Endodermal cell (in vitro differentiated cells): ENCODE data around the gene NADK2. TPM values are rescaled to one million over a fixed set of nuclear protein-coding genes. Genes with fewer than 3 reads are reported as not detected.
"Not testable (repeated sequence)": the region's sequence is repeated elsewhere in the genome, so short reads cannot be mapped to it uniquely, and the experiment has no call there.

ENCODE experiments used
- DNase-seq: peaks from one replicate; pipeline ENCODE4 v3.0.0-alpha.2; 2017
- H3K27ac ChIP-seq: 2 replicates; pipeline ENCODE4 v1.5.1; 2013; ENCODE audit warnings: mild to moderate bottlenecking, low read depth, low read length, moderate library complexity
- H3K27me3 ChIP-seq: 2 replicates; pipeline ENCODE4 v1.6.1; 2013; ENCODE audit warnings: mild to moderate bottlenecking, low read length, moderate library complexity; ENCODE audit not compliant: insufficient read depth, control insufficient read depth, poor library complexity, severe bottlenecking
- H3K36me3 ChIP-seq: 2 replicates; pipeline ENCODE4 v1.7.0; 2013; ENCODE audit warnings: mild to moderate bottlenecking, low read length, moderate library complexity; ENCODE audit not compliant: control insufficient read depth, insufficient read depth
- H3K4me1 ChIP-seq: one replicate; pipeline ENCODE4 v1.7.0; 2013; ENCODE audit warnings: low read length; ENCODE audit not compliant: control insufficient read depth, insufficient read depth
- H3K4me3 ChIP-seq: 2 replicates; pipeline ENCODE4 v1.5.1; 2013; ENCODE audit warnings: mild to moderate bottlenecking, low read length, moderate library complexity
- H3K9ac ChIP-seq: 2 replicates; pipeline ENCODE4 v1.6.1; 2013; ENCODE audit warnings: mild to moderate bottlenecking, low read length, moderate library complexity; ENCODE audit not compliant: poor library complexity, severe bottlenecking; ENCODE audit errors: extremely low read depth
- H3K9me3 ChIP-seq: 2 replicates; pipeline ENCODE4 v1.6.1; 2013; ENCODE audit warnings: mild to moderate bottlenecking, low read length, moderate library complexity; ENCODE audit not compliant: control insufficient read depth
- H3K27ac Mint-ChIP-seq: 2 replicates; pipeline ENCODE4 v1.8.0; 2020; ENCODE audit warnings: mixed read lengths
- H3K27me3 Mint-ChIP-seq: 2 replicates; pipeline ENCODE4 v1.8.0; 2021; ENCODE audit warnings: mild to moderate bottlenecking, mixed read lengths; ENCODE audit not compliant: insufficient read depth
- H3K36me3 Mint-ChIP-seq: 2 replicates; pipeline ENCODE4 v1.8.0; 2020; ENCODE audit warnings: low read depth, mixed read lengths
- H3K4me1 Mint-ChIP-seq: 2 replicates; pipeline ENCODE4 v1.8.0; 2020; ENCODE audit warnings: mixed read lengths
- H3K4me3 Mint-ChIP-seq: 2 replicates; pipeline ENCODE4 v1.8.0; 2020; ENCODE audit warnings: mild to moderate bottlenecking, moderate library complexity, mixed read lengths
- H3K9me3 Mint-ChIP-seq: 2 replicates; pipeline ENCODE4 v1.8.0; 2020; ENCODE audit warnings: mild to moderate bottlenecking, mixed read lengths
- CTCF ChIP-seq: fragments of 200-600 bp; sonication (generic); conservative IDR thresholded peaks from 2 replicates; pipeline ENCODE4 v1.5.0; 2021; ENCODE audit warnings: antibody characterized with exemption, mild to moderate bottlenecking
- WGBS, 2 experiments: methylation state at CpG; one replicate each; pipeline versions ENCODE4 v1.1.5 to v1.1.7; 2013; ENCODE audit warnings: missing lambda C conversion rate in 2 of 2, mixed read lengths in 1 of 2; ENCODE audit not compliant: insufficient coverage in 1 of 2, insufficient read length in 1 of 2; 5-methylcytosine and 5-hydroxymethylcytosine counted together
- total RNA-seq, 2 donors: library from RNA; stranded (reverse); fragmentation: NEBNext Ultra II Directional in 1 of 2; extraction: Animal tissue kit (Norgen Biotek cat#: 25700) in 1 of 2; gene quantifications; 2 replicates in 1 of 2; 3 replicates in 1 of 2; pipeline ENCODE4 v1.2.1, GENCODE V29; 2021

Gene NADK2
- total RNA-seq, 2 donors from 2014 or later, result 27.5 to 44.5 TPM

GRCh38 chr5:36200513-36200912, 41.2 kb downstream of the NADK2 start:
- H3K36me3 Mint-ChIP-seq, result peaks cover 13% of the 10 kb centered on the region
- peaks cover 26% of the 10 kb centered on the region for H3K36me3 ChIP-seq
- TF ChIP-seq CTCF, result no peak
- H3K9ac ChIP-seq, result no peak overlapping the region
- H3K27ac Mint-ChIP-seq, result no peak overlapping the region
- no peaks in the 10 kb centered on the region for H3K9me3 Mint-ChIP-seq
- no peak overlapping the region for H3K4me3 ChIP-seq
- no peak overlapping the region for H3K4me3 Mint-ChIP-seq
- H3K4me1 ChIP-seq, result no peaks in the 10 kb centered on the region
- DNase-seq, result no peak
- H3K27me3 ChIP-seq, result no peaks in the 10 kb centered on the region
- no peak overlapping the region for H3K27ac ChIP-seq
- H3K4me1 Mint-ChIP-seq, result no peaks in the 10 kb centered on the region
- no peaks in the 10 kb centered on the region for H3K27me3 Mint-ChIP-seq
- 93 to 100% methylated on average over 3 to 4 of the region's 4 CpGs for WGBS, 2 experiments
- H3K9me3 ChIP-seq, result no peaks in the 10 kb centered on the region

DNA sequence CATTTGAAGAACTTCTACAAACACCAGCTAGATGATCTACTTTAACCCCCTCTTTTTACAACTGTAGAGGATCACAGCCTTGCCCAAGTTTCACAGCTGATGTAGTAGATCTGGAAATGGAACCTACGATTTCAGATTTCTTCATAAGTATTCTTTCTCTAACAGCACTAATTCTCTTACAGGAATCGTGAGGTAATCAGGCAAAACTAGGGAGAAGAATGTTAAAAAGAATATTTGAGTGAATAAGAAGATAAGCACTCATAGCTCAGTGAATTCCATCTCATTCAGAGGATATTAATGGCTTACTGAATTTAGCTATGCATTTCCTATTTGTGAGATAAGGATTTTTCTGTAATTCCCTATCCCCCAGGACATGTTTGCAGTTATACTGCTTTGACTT, 42.1 kb downstream of the NADK2 start:
- Histone ChIP-seq H3K36me3 (peaks cover 25% of the 10 kb centered on the region), H3K27me3 (no peaks in the 10 kb centered on the region), H3K9ac (no peak overlapping the region), H3K9me3 (no peaks in the 10 kb centered on the region), H3K4me3 (no peak overlapping the region), H3K4me1 (no peaks in the 10 kb centered on the region), H3K27ac (no peak overlapping the region)
- peaks cover 13% of the 10 kb centered on the region for H3K36me3 Mint-ChIP-seq
- H3K9me3 Mint-ChIP-seq, result no peaks in the 10 kb centered on the region
- H3K27ac Mint-ChIP-seq, result no peak overlapping the region
- WGBS, 2 experiments, result 82% methylated on average over 2 of the region's 2 CpGs; no CpG with 5 or more reads in 1 of the 2 experiments
- no peak overlapping the region for H3K4me3 Mint-ChIP-seq
- H3K4me1 Mint-ChIP-seq, result no peaks in the 10 kb centered on the region
- TF ChIP-seq CTCF, result no peak
- DNase-seq, result no peak
- no peaks in the 10 kb centered on the region for H3K27me3 Mint-ChIP-seq

- H3K9me3 Mint-ChIP-seq, H3K27me3 ChIP-seq, H3K27ac Mint-ChIP-seq, H3K9me3 ChIP-seq, DNase-seq, H3K4me3 Mint-ChIP-seq, H3K27ac ChIP-seq, H3K4me1 Mint-ChIP-seq, H3K27me3 Mint-ChIP-seq, H3K9ac ChIP-seq, H3K4me1 ChIP-seq, H3K4me3 ChIP-seq: not testable (repeated sequence)
- WGBS, 2 experiments, result 94 to 100% methylated on average over 1 of the region's 3 CpGs
- H3K36me3 ChIP-seq, result peaks cover 30% of the 10 kb centered on the region
- H3K36me3 Mint-ChIP-seq, result peaks cover 16% of the 10 kb centered on the region
Measured at GRCh38 chr5:36198783-36199182, 42.9 kb downstream of the NADK2 start.

- Mint-ChIP-seq H3K4me3 (no peak overlapping the region), H3K27ac (no peak overlapping the region), H3K9me3 (no peaks in the 10 kb centered on the region), H3K27me3 (no peaks in the 10 kb centered on the region), H3K36me3 (peaks cover 19% of the 10 kb centered on the region), H3K4me1 (no peaks in the 10 kb centered on the region)
- Histone ChIP-seq H3K27ac (no peak overlapping the region), H3K9me3 (no peaks in the 10 kb centered on the region), H3K27me3 (no peaks in the 10 kb centered on the region), H3K4me3 (no peak overlapping the region), H3K4me1 (no peaks in the 10 kb centered on the region), H3K9ac (no peak overlapping the region), H3K36me3 (peaks cover 30% of the 10 kb centered on the region)
- no peak for DNase-seq
- no peak for TF ChIP-seq CTCF
Measured at GRCh38 chr5:36198281-36198680, 43.4 kb downstream of the NADK2 start.
